ENCODE results near the gene CDX2.

The CDX2 gene

GRCh38 chr13:27921961-27922882 lies 46.9 kb downstream of the CDX2 start:
- no peak overlapping the region for H3K4me3 ChIP-seq (ENCODE audit: low read length)
- H3K4me1 ChIP-seq (ENCODE audit: control insufficient read depth, low read length), result no peaks in the 10 kb centered on the region
- H3K4me2 ChIP-seq (ENCODE audit: low read length), result no peak overlapping the region
- H3K27me3 ChIP-seq (ENCODE audit: control insufficient read depth, low read length), result peaks cover 41% of the 10 kb centered on the region
- no peak overlapping the region for H3K27ac ChIP-seq (ENCODE audit: low read depth, low read length)
- H3K9me2 ChIP-seq (replicated peaks; ENCODE audit: control insufficient read depth, low read length), result no peaks in the 10 kb centered on the region
- no peaks in the 10 kb centered on the region for H3K79me2 ChIP-seq (ENCODE audit: control insufficient read depth, low read length)
- H3K9me3 ChIP-seq (ENCODE audit: control insufficient read depth, insufficient read depth, low read length), result no peaks in the 10 kb centered on the region
- TF ChIP-seq EZH2phosphoT487 (IDR thresholded peaks at IDR 0.05; ENCODE audit: borderline replicate concordance, low read length) (no peak), CTCF (IDR thresholded peaks at IDR 0.05; ENCODE audit: low read depth, low read length, poor library complexity, severe bottlenecking) (no peak)
- no peaks in the 10 kb centered on the region for H3F3A ChIP-seq (ENCODE audit: control insufficient read depth, insufficient read depth)
- H3K36me3 ChIP-seq (ENCODE audit: control insufficient read depth, low read length), result no peaks in the 10 kb centered on the region
- H4K20me1 ChIP-seq (ENCODE audit: control insufficient read depth, insufficient read depth, low read depth, low read length), result no peaks in the 10 kb centered on the region

DNA sequence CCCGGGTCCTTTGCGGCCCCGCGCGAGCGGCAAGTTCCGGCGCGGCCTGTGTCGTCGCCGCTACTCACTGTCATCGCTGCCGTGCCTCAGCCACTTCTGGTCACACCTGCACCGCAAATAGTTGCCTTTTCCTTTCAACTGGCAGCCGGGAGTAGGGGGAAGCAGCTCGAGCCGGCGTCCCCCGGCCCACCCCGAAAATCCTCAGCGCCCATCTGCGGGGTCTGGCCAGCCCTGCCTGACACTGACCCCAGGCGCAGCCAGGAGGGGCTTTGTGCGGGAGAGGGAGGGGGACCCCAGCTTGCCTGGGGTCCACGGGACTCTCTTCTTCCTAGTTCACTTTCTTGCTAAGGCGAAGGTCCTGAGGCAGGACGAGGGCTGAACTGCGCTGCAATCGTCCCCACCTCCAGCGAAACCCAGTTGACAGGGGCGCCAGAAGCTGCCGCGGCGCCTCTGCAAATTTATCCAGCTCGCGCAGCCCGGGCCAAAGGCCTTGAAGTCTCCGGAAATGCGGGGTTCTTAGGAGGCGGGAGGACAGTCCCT lies 47.6 kb downstream of the CDX2 start:
- peaks cover 37% of the 10 kb centered on the region for H3K27me3 ChIP-seq (ENCODE audit: control insufficient read depth, low read length)
- H3K9me3 ChIP-seq (ENCODE audit: control insufficient read depth, insufficient read depth, low read length), result no peaks in the 10 kb centered on the region
- H4K20me1 ChIP-seq (ENCODE audit: control insufficient read depth, insufficient read depth, low read depth, low read length), result no peaks in the 10 kb centered on the region
- H3K4me3 ChIP-seq (ENCODE audit: low read length), result no peak overlapping the region
- no peaks in the 10 kb centered on the region for H3K9me2 ChIP-seq (replicated peaks; ENCODE audit: control insufficient read depth, low read length)
- no peak overlapping the region for H3K4me2 ChIP-seq (ENCODE audit: low read length)
- no peak overlapping the region for H3K27ac ChIP-seq (ENCODE audit: low read depth, low read length)
- TF ChIP-seq CTCF (IDR thresholded peaks at IDR 0.05; ENCODE audit: low read depth, low read length, poor library complexity, severe bottlenecking) (no peak), EZH2phosphoT487 (IDR thresholded peaks at IDR 0.05; ENCODE audit: borderline replicate concordance, low read length) (no peak)
- H3K36me3 ChIP-seq (ENCODE audit: control insufficient read depth, low read length), result no peaks in the 10 kb centered on the region
- H3K4me1 ChIP-seq (ENCODE audit: control insufficient read depth, low read length), result no peaks in the 10 kb centered on the region
- no peaks in the 10 kb centered on the region for H3F3A ChIP-seq (ENCODE audit: control insufficient read depth, insufficient read depth)
- no peaks in the 10 kb centered on the region for H3K79me2 ChIP-seq (ENCODE audit: control insufficient read depth, low read length)

- Histone ChIP-seq H3K9me2 (replicated peaks; ENCODE audit: control insufficient read depth, low read length) (no peaks in the 10 kb centered on the region), H3K9me3 (ENCODE audit: control insufficient read depth, insufficient read depth, low read length) (no peaks in the 10 kb centered on the region), H3K4me3 (ENCODE audit: low read length) (no peak overlapping the region), H3K79me2 (ENCODE audit: control insufficient read depth, low read length) (no peaks in the 10 kb centered on the region), H3K27ac (ENCODE audit: low read depth, low read length) (no peak overlapping the region), H3K4me1 (ENCODE audit: control insufficient read depth, low read length) (no peaks in the 10 kb centered on the region), H4K20me1 (ENCODE audit: control insufficient read depth, insufficient read depth, low read depth, low read length) (no peaks in the 10 kb centered on the region), H3K27me3 (ENCODE audit: control insufficient read depth, low read length) (peaks cover 37% of the 10 kb centered on the region), H3K36me3 (ENCODE audit: control insufficient read depth, low read length) (no peaks in the 10 kb centered on the region), H3F3A (ENCODE audit: control insufficient read depth, insufficient read depth) (no peaks in the 10 kb centered on the region), H3K4me2 (ENCODE audit: low read length) (no peak overlapping the region)
- no peak for TF ChIP-seq EZH2phosphoT487 (IDR thresholded peaks at IDR 0.05; ENCODE audit: borderline replicate concordance, low read length)
- TF ChIP-seq CTCF (IDR thresholded peaks at IDR 0.05; ENCODE audit: low read depth, low read length, poor library complexity, severe bottlenecking), result no peak
Measured at GRCh38 chr13:27920677-27921420, 48.3 kb downstream of the CDX2 start.
